ENCODE data around the gene C5AR1.
"Not testable (repeated sequence)": the region's sequence is repeated elsewhere in the genome, so short reads cannot be mapped to it uniquely, and the experiment has no call there.

C5AR1 gene

GRCh38 chr19:47284324-47284899 lies 25.2 kb upstream of the C5AR1 start:
- DNase-seq, result no peak

GRCh38 chr19:47296036-47296435 lies 13.6 kb upstream of the C5AR1 start:
- DNase-seq, result no peak

- DNase-seq, result not testable (repeated sequence)
Measured at GRCh38 chr19:47300867-47301266, 8.8 kb upstream of the C5AR1 start.

GRCh38 chr19:47302249-47302648 lies 7.4 kb upstream of the C5AR1 start:
- DNase-seq, result no peak

GRCh38 chr19:47303966-47304365 lies 5.7 kb upstream of the C5AR1 start:
- DNase-seq, result no peak

- DNase-seq, result no peak
Measured at GRCh38 chr19:47305309-47305751, 4.3 kb upstream of the C5AR1 start.

- DNase-seq, result no peak
Measured at GRCh38 chr19:47306303-47306702, 3.4 kb upstream of the C5AR1 start.

GRCh38 chr19:47309038-47309437 lies 623 bp upstream of the C5AR1 start:
- DNase-seq, result no peak

GRCh38 chr19:47310323-47310722 lies 662 bp downstream of the C5AR1 start:
- DNase-seq, result no peak

- no peak for DNase-seq
Measured at GRCh38 chr19:47310819-47311218, 1.2 kb downstream of the C5AR1 start.

GRCh38 chr19:47312366-47313006 lies 2.8 kb downstream of the C5AR1 start:
- DNase-seq, result no peak

- no peak for DNase-seq
Measured at GRCh38 chr19:47313754-47314295, 4.2 kb downstream of the C5AR1 start.

- no peak for DNase-seq
Measured at GRCh38 chr19:47315125-47315821, 5.6 kb downstream of the C5AR1 start.

GRCh38 chr19:47316513-47316912 lies 6.9 kb downstream of the C5AR1 start:
- no peak for DNase-seq

- no peak for DNase-seq
Measured at GRCh38 chr19:47319923-47320871, 10.5 kb downstream of the C5AR1 start.

GRCh38 chr19:47321630-47322029 lies 12.0 kb downstream of the C5AR1 start:
- no peak for DNase-seq

- no peak for DNase-seq
Measured at GRCh38 chr19:47322058-47322457, 12.4 kb downstream of the C5AR1 start.

- no peak for DNase-seq
Measured at GRCh38 chr19:47323409-47323808, 13.7 kb downstream of the C5AR1 start.

GRCh38 chr19:47323872-47324271 lies 14.2 kb downstream of the C5AR1 start:
- no peak for DNase-seq

GRCh38 chr19:47324502-47324901 lies 14.8 kb downstream of the C5AR1 start:
- no peak for DNase-seq

- no peak for DNase-seq
Measured at GRCh38 chr19:47330466-47330869, 20.8 kb downstream of the C5AR1 start.

- DNase-seq, result no peak
Measured at GRCh38 chr19:47331490-47331889, 21.8 kb downstream of the C5AR1 start.

Data from activated gamma-delta T cell (primary cell).